NCI-H460 (cell line): ENCODE measurements around the gene LIN54. TPM values are rescaled to one million over a fixed set of nuclear protein-coding genes. Genes with fewer than 3 reads are reported as not detected.
"Not testable (repeated sequence)": the region's sequence is repeated elsewhere in the genome, so short reads cannot be mapped to it uniquely, and the experiment has no call there.

Experiments
- DNase-seq: peaks from one replicate; pipeline ENCODE4 v3.0.0-alpha.2; 2016; ENCODE audit warnings: low read depth; ENCODE audit errors: extremely low read depth
- total RNA-seq: library from RNA; depleted of rRNA; stranded (reverse); fragments of >200 nt; shearing (Covaris generic); gene quantifications from 2 replicates; pipeline ENCODE4 v1.2.3, GENCODE V29; 2014

Gene LIN54
- total RNA-seq, 1 experiment from 2014 or later = 19.8 TPM

GRCh38 chr4:82951196-82951595 lies 59.4 kb downstream of the LIN54 start:
- DNase-seq = no peak

- no peak for DNase-seq
Observed at GRCh38 chr4:82948647-82949204, 61.9 kb downstream of the LIN54 start.

- no peak for DNase-seq
Observed at GRCh38 chr4:82947498-82947897, 63.1 kb downstream of the LIN54 start.

- DNase-seq = no peak
Observed at GRCh38 chr4:82939414-82939813, 71.2 kb downstream of the LIN54 start.

- DNase-seq = no peak
Observed at GRCh38 chr4:82934441-82934840, 76.2 kb downstream of the LIN54 start.

GRCh38 chr4:82930848-82931755 lies 79.5 kb downstream of the LIN54 start:
- DNase-seq = no peak

GRCh38 chr4:82921795-82922194 lies 88.8 kb downstream of the LIN54 start:
- no peak for DNase-seq

- no peak for DNase-seq
Observed at GRCh38 chr4:82919386-82919785, 91.2 kb downstream of the LIN54 start.

- no peak for DNase-seq
Observed at GRCh38 chr4:82918091-82918490, 92.5 kb downstream of the LIN54 start.

GRCh38 chr4:82913968-82914367 lies 96.7 kb downstream of the LIN54 start:
- DNase-seq = not testable (repeated sequence)

- no peak for DNase-seq
Observed at GRCh38 chr4:82913305-82913704, 97.3 kb downstream of the LIN54 start.

- no peak for DNase-seq
Observed at GRCh38 chr4:82909326-82909725, 101.3 kb downstream of the LIN54 start.

GRCh38 chr4:82906469-82906868 lies 104.2 kb downstream of the LIN54 start:
- no peak for DNase-seq

- no peak for DNase-seq
Observed at GRCh38 chr4:82905205-82905604, 105.4 kb downstream of the LIN54 start.

GRCh38 chr4:82903737-82904136 lies 106.9 kb downstream of the LIN54 start:
- DNase-seq = no peak

- no peak for DNase-seq
Observed at GRCh38 chr4:82901183-82901718, 109.4 kb downstream of the LIN54 start.

GRCh38 chr4:82900411-82901182 lies 110.0 kb downstream of the LIN54 start, which contains the start of gene THAP9:
TSS of gene THAP9 (plus strand) at chr4:82900735. CDS start at chr4:82900803, 68 bp downstream.
- DNase-seq = peak; percentile 97

- no peak for DNase-seq
Observed at GRCh38 chr4:82900066-82900410, 110.6 kb downstream of the LIN54 start.

GRCh38 chr4:82899374-82900065 lies 111.1 kb downstream of the LIN54 start:
- DNase-seq = no peak
